ENCODE data around the gene ATP5F1E.

GRCh38 chr20:59003836-59004492 lies 28.2 kb downstream of the ATP5F1E start:
- TF ChIP-seq CTCF (IDR thresholded peaks at IDR 0.05 in 2 of 3, conservative IDR thresholded peaks at IDR 0.05 in 1 of 3; ENCODE audit: control insufficient read depth in 2 of 3, extremely low read depth in 1 of 3, insufficient read depth in 1 of 3, low read depth in 3 of 3, low read length in 3 of 3): no peak
- no peak for TF ChIP-seq SIN3A (IDR thresholded peaks at IDR 0.05; ENCODE audit: low read depth, low read length)
- TF ChIP-seq KAT2A (conservative IDR thresholded peaks at IDR 0.05; ENCODE audit: control insufficient read depth, low read depth, low read length): no peak
- TF ChIP-seq NR2C2 (IDR thresholded peaks at IDR 0.05; ENCODE audit: borderline replicate concordance, control insufficient read depth, insufficient read length, low read depth): no peak
- no peak for TF ChIP-seq CHD1 (IDR thresholded peaks at IDR 0.05; ENCODE audit: low read depth, low read length)
- TF ChIP-seq ZNF384 (IDR thresholded peaks at IDR 0.05; ENCODE audit: borderline replicate concordance, low read depth, low read length): no peak
- no peak for TF ChIP-seq GABPA (IDR thresholded peaks at IDR 0.05; ENCODE audit: low read depth)
- no peak for TF ChIP-seq ATF2 (IDR thresholded peaks at IDR 0.05; ENCODE audit: low read length)
- TF ChIP-seq TARDBP (IDR thresholded peaks at IDR 0.05; ENCODE audit: borderline replicate concordance): no peak
- no peak for TF ChIP-seq KDM1A (IDR thresholded peaks at IDR 0.05; ENCODE audit: borderline replicate concordance)
- no peak for TF ChIP-seq TAF1 (IDR thresholded peaks at IDR 0.05; ENCODE audit: borderline replicate concordance, low read depth, low read length)
- no peak for TF ChIP-seq SPI1 (IDR thresholded peaks at IDR 0.05; ENCODE audit: borderline replicate concordance, insufficient read depth, low read depth, low read length)
- no peak for TF ChIP-seq MAX (IDR thresholded peaks at IDR 0.05; ENCODE audit: low read depth, low read length)
- no peak for TF ChIP-seq BHLHE40 (IDR thresholded peaks at IDR 0.05; ENCODE audit: borderline replicate concordance in 1 of 2, low read depth in 2 of 2, low read length in 1 of 2)

Measured in GM12878 (cell line).